ENCODE data around the gene MIPOL1.

GRCh38 chr14:37237735-37238200 lies 40.0 kb downstream of the MIPOL1 start:
- TF ChIP-seq CTCF (conservative IDR thresholded peaks at IDR 0.05; ENCODE audit: low read depth in 2 of 2) (no peak), POLR2AphosphoS5 (IDR thresholded peaks at IDR 0.05; ENCODE audit: low read depth) (no peak), EZH2 (IDR thresholded peaks at IDR 0.05; ENCODE audit: low read depth, unreplicated experiment) (no peak)

All from GM23338 (cell line).